IMR-90 (cell line): ENCODE data around the gene CYP19A1.

Source experiments
- BHLHE40 ChIP-seq: fragments of 150-350 bp; IDR thresholded peaks from 2 replicates; pipeline ENCODE4 v1.6.1; 2016; ENCODE audit warnings: mild to moderate bottlenecking, low read depth, low read length
- CEBPB ChIP-seq: IDR thresholded peaks from 2 replicates; pipeline ENCODE4 v1.6.1; 2012; ENCODE audit warnings: low read depth, low read length, improper control_type of control experiment
- CHD1 ChIP-seq: IDR thresholded peaks from 2 replicates; pipeline ENCODE4 v1.6.1; 2012; ENCODE audit warnings: low read depth, low read length, improper control_type of control experiment
- CTCF ChIP-seq: conservative IDR thresholded peaks from 2 replicates; pipeline ENCODE4 v1.5.1; 2012; ENCODE audit warnings: mild to moderate bottlenecking, low read depth, low read length, improper control_type of control experiment
- ELK1 ChIP-seq: fragments of 150-350 bp; IDR thresholded peaks from 2 replicates; pipeline ENCODE4 v1.6.1; 2016; ENCODE audit warnings: low read depth, mild to moderate bottlenecking, low read length, moderate library complexity, borderline replicate concordance
- FOS ChIP-seq: fragments of 150-350 bp; IDR thresholded peaks from 2 replicates; pipeline ENCODE4 v1.6.1; 2016; ENCODE audit warnings: low read depth, low read length
- MAZ ChIP-seq: IDR thresholded peaks from 2 replicates; pipeline ENCODE4 v1.6.1; 2012; ENCODE audit warnings: low read depth, mild to moderate bottlenecking, low read length, improper control_type of control experiment, moderate library complexity, borderline replicate concordance
- MXI1 ChIP-seq: IDR thresholded peaks from 2 replicates; pipeline ENCODE4 v1.6.1; 2012; ENCODE audit warnings: low read depth, mild to moderate bottlenecking, low read length, moderate library complexity, borderline replicate concordance
- POLR2A ChIP-seq: IDR thresholded peaks from 2 replicates; pipeline ENCODE4 v1.6.1; 2012; ENCODE audit warnings: mild to moderate bottlenecking, low read depth, low read length
- RAD21 ChIP-seq: IDR thresholded peaks from 2 replicates; pipeline ENCODE4 v1.6.1; 2012; ENCODE audit warnings: low read length, improper control_type of control experiment
- RFX5 ChIP-seq: IDR thresholded peaks from 2 replicates; pipeline ENCODE4 v1.8.0; 2012; ENCODE audit warnings: low read depth, mild to moderate bottlenecking, low read length, moderate library complexity
- SMC3 ChIP-seq: fragments of 150-350 bp; IDR thresholded peaks from 2 replicates; pipeline ENCODE4 v1.6.1; 2016; ENCODE audit warnings: low read depth, mild to moderate bottlenecking, antibody characterized with exemption, low read length, moderate library complexity
- USF2 ChIP-seq: fragments of 150-350 bp; IDR thresholded peaks from 2 replicates; pipeline ENCODE4 v1.6.1; 2017; ENCODE audit warnings: mild to moderate bottlenecking, antibody characterized with exemption, low read length, low read depth

- no peak for TF ChIP-seq CTCF
- TF ChIP-seq CEBPB = no peak
- TF ChIP-seq MXI1 = no peak
- TF ChIP-seq POLR2A = no peak
- no peak for TF ChIP-seq ELK1
- TF ChIP-seq RFX5 = no peak
- no peak for TF ChIP-seq SMC3
- no peak for TF ChIP-seq MAZ
- TF ChIP-seq BHLHE40 = no peak
- TF ChIP-seq CHD1 = no peak
- TF ChIP-seq USF2 = no peak
- TF ChIP-seq RAD21 = no peak
- TF ChIP-seq FOS = no peak
Observed at GRCh38 chr15:51284871-51285270, 53.5 kb downstream of the CYP19A1 start.
